ENCODE measurements around the gene OBSL1.

DNA sequence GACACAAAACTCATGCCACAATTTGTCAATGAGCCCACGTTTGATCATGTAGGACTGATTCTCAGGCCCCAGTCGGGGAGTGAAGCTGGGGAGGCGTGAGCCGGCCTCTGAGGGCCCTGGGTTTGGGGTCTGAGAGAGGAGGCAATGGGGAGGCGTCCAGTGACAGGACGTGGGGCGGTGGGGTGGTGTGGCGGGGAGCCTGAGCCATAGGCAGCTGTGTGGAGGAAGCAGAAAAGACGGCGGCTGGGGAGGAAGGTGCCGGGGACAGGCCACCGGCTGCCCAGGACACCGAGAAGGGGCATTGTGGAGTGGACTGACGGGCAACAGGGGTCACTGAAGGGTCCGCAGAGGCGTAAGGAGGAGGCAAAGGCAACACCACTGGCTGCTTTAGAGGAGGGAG lies 34.9 kb downstream of the OBSL1 start:
- TF ChIP-seq ELF4 (IDR thresholded peaks at IDR 0.05) = no peak
- TF ChIP-seq FOXA1 (IDR thresholded peaks at IDR 0.05) = no peak
- no peak for TF ChIP-seq SP1 (IDR thresholded peaks at IDR 0.05)
- no peak for TF ChIP-seq FOXM1 (IDR thresholded peaks at IDR 0.05; ENCODE audit: borderline replicate concordance)
- TF ChIP-seq, protein P1, sequence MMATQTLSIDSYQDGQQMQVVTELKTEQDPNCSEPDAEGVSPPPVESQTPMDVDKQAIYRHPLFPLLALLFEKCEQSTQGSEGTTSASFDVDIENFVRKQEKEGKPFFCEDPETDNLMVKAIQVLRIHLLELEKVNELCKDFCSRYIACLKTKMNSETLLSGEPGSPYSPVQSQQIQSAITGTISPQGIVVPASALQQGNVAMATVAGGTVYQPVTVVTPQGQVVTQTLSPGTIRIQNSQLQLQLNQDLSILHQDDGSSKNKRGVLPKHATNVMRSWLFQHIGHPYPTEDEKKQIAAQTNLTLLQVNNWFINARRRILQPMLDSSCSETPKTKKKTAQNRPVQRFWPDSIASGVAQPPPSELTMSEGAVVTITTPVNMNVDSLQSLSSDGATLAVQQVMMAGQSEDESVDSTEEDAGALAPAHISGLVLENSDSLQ (IDR thresholded peaks at IDR 0.05) = no peak
- no peak for TF ChIP-seq BHLHE40 (IDR thresholded peaks at IDR 0.05; ENCODE audit: borderline replicate concordance)
- no peak for TF ChIP-seq LEF1 (IDR thresholded peaks at IDR 0.05; ENCODE audit: borderline replicate concordance)
- TF ChIP-seq SUZ12 (IDR thresholded peaks at IDR 0.05) = no peak
- TF ChIP-seq ZNF384 (IDR thresholded peaks at IDR 0.05) = no peak
- TF ChIP-seq HDGF (IDR thresholded peaks at IDR 0.05; ENCODE audit: borderline replicate concordance) = no peak
- no peak for TF ChIP-seq ARNT (IDR thresholded peaks at IDR 0.05)
- no peak for TF ChIP-seq FOXK2 (IDR thresholded peaks at IDR 0.05)
- no peak for TF ChIP-seq NFRKB (IDR thresholded peaks at IDR 0.05)
- no peak for TF ChIP-seq TARDBP (IDR thresholded peaks at IDR 0.05)
